ENCODE results near the gene FKBP1B. TPM values are rescaled to one million over a fixed set of nuclear protein-coding genes. Genes with fewer than 3 reads are reported as not detected.
"Not testable (repeated sequence)": the region's sequence is repeated elsewhere in the genome, so short reads cannot be mapped to it uniquely, and the experiment has no call there.

The FKBP1B gene
- total RNA-seq, 1 experiment from 2014 or later = 10.0 TPM

DNA sequence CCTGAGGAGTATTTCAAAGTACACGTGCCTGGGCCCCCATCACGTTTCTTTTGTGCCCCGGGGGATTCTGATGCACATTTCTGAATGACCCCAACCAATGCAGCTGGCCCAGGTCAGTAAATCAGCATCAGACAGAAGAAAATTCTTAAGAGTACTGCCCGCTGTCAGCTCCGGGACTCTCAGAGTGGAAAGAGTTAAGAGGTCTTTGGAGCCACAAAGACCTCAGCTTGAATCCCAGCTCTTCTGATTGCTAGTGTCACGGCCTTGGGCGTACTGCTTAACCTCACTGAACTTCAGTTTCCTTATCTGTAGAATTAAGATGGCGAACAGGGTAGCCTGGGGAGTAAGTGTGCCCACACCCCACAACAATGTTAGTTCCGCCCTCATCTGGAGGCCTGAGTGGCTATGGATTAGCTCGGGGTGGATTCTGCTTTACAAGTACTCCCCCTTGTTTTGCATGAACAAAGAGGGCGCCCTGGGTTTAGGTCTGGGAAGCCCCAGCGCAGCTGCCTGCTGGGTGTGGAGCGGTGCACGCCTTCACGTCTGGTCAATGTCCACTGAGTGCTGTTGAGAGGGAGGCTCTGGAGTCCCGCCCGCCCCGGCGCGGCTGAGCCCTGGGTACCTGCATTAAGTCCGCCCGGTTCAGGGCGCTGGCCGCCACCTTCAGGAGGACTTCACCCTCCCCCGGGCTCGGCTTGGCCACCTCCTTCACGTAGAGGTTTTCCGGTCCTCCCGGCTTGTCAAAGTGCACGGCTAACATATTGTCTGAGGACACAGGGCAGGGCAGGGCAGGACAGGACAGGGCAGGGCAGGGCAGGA, 34.2 kb downstream of the FKBP1B start:
- DNase-seq (ENCODE audit: low read depth, low spot score) = peak; percentile 78
- in situ Hi-C loops (cut with HindIII; ENCODE audit: low pct_unique_long_range_greater_than_20kb, low sequenced_read_pairs) = no loop called here

- peak; percentile 90 for DNase-seq (ENCODE audit: low read depth, low spot score)
- in situ Hi-C loops (cut with HindIII; ENCODE audit: low pct_unique_long_range_greater_than_20kb, low sequenced_read_pairs) = no loop called here
Observed at GRCh38 chr2:24084386-24085199, 35.1 kb downstream of the FKBP1B start, which contains the start of gene TP53I3. TP53I3 (minus strand) TSS chr2:24084834; CDS start chr2:24084326, 508 bp downstream.

DNA sequence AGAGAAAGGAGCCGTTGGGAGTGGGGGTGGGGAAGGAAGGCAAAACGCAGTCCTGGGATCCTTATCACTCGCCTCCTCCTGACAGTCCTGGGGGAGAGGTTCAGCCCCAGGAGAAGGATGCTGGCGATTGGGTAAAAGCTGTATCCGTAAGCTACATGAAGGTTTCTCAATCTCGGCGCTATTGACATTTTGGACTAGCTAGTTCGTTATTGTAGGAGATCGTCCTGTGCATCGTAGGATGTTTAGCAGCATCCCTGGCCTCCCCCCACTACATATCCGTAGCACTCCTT, 35.6 kb downstream of the FKBP1B start:
- in situ Hi-C loops (cut with HindIII; ENCODE audit: low pct_unique_long_range_greater_than_20kb, low sequenced_read_pairs) = no loop called here
- no peak for DNase-seq (ENCODE audit: low read depth, low spot score)

DNA sequence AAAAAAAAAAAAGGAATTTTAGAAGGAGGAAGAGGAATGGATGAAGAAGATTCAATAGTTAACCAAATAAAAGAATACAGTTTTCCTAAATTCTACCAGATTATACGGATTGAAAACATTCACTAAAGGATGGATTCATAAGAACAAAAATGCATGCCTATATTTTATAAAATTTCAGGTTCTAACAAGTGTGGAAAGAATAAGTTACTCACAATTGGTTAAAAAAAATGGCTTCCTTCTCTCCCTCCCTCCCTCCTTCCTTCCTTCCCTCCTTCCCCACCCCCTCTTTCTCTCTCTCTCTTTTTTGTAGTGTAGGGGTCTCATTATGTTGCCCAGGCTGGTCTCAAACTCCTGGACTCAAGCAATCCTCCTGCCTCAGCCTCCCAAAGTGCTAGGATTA, 36.7 kb downstream of the FKBP1B start:
- in situ Hi-C loops (cut with HindIII; ENCODE audit: low pct_unique_long_range_greater_than_20kb, low sequenced_read_pairs) = no loop called here
- no peak for DNase-seq (ENCODE audit: low read depth, low spot score)

DNA sequence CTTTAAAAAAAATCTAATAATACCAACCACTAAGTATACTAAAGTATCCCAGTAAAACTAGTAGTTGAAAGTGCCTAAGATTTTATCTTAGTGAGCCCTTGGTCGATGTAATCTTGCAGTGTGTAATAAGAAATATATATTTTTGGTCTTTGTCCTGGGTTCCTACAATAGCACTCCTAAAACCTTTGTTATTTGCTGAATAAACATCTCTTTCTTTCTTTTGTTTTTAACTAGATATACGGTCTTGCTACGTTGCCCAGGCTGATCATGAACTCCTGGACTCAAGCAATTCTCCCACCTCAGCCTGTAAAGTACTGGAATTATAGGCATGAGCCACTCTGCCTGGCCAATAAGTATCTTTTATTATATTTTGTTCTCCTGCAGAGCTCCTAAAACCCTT, 37.5 kb downstream of the FKBP1B start:
- in situ Hi-C loops (cut with HindIII; ENCODE audit: low pct_unique_long_range_greater_than_20kb, low sequenced_read_pairs) = no loop called here
- DNase-seq (ENCODE audit: low read depth, low spot score) = no peak

- in situ Hi-C loops (cut with HindIII; ENCODE audit: low pct_unique_long_range_greater_than_20kb, low sequenced_read_pairs) = no loop called here
- DNase-seq (ENCODE audit: low read depth, low spot score) = no peak
Observed at GRCh38 chr2:24088821-24089359, 39.3 kb downstream of the FKBP1B start.

DNA sequence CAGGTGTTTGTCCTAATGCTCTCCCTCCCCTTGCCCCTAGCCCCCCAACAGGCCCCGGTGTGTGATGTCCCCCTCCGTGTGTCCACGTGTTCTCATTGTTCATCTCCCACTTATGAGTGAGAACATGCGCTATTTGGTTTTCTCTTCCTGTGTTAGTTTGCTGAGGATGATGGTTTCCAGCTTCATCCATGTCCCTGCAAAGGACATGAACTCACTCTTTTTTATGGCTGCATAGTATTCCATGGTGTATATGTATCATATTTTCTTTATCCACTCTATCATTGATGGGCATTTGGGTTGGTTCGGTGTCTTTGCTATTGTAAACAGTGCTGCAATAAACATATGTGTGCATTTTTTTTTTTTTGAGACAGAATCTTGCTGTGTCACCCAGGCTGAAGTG, 43.7 kb downstream of the FKBP1B start:
- in situ Hi-C loops (cut with HindIII; ENCODE audit: low pct_unique_long_range_greater_than_20kb, low sequenced_read_pairs); DNase-seq (ENCODE audit: low read depth, low spot score): not testable (repeated sequence)

DNA sequence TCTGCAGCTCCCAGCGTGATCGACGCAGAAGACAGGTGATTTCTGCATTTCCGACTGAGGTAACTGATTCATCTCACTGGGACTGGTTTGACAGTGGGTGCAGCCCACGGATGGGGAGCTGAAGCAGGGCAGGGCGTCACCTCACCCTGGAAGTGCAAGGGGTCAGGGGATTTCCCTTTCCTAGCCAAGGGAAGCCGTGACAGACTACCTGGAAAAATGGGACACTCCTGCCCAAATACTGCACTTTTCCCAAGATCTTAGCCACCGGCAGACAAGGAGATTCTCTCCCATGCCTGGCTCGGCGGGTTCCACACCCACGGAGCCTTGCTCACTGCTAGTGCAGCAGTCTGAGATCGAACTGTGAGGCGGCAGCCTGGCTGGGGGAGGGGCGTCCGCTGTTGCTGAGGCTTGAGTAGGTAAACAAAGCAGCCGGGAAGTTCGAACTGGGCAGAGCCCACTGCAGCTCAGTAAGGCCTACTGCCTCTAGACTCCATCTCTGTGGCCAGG, 45.7 kb downstream of the FKBP1B start:
- in situ Hi-C loops (cut with HindIII; ENCODE audit: low pct_unique_long_range_greater_than_20kb, low sequenced_read_pairs) = not testable (repeated sequence)

GRCh38 chr2:24100732-24101131, 51.2 kb downstream of the FKBP1B start:
- in situ Hi-C loops (cut with HindIII; ENCODE audit: low pct_unique_long_range_greater_than_20kb, low sequenced_read_pairs); DNase-seq (ENCODE audit: low read depth, low spot score): not testable (repeated sequence)

More for the DNA sequence above, 45.7 kb downstream of the FKBP1B start:
- not testable (repeated sequence) for DNase-seq (ENCODE audit: low read depth, low spot score)

DNA sequence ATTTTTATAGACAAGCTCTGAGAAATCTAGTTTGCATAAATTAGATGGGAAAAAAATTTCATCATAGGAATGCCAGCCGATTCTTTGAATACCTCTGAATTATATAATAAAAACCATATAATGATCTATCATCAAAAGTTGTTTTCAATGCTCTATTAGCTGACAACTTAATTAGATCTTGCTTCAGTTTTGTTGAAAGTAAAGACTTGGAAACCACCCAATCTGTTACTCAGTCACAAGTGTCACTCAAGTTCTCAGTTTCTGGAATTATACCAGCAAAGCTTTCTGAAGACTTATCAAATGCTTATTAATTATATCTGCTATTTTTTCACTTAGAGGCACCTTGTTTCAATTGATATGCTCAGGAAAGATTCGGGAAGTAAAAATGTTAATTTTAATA, 52.5 kb downstream of the FKBP1B start:
- DNase-seq (ENCODE audit: low read depth, low spot score) = no peak
- in situ Hi-C loops (cut with HindIII; ENCODE audit: low pct_unique_long_range_greater_than_20kb, low sequenced_read_pairs) = no loop called here

GRCh38 chr2:24102677-24103076, 53.1 kb downstream of the FKBP1B start:
- no peak for DNase-seq (ENCODE audit: low read depth, low spot score)
- in situ Hi-C loops (cut with HindIII; ENCODE audit: low pct_unique_long_range_greater_than_20kb, low sequenced_read_pairs) = no loop called here

DNA sequence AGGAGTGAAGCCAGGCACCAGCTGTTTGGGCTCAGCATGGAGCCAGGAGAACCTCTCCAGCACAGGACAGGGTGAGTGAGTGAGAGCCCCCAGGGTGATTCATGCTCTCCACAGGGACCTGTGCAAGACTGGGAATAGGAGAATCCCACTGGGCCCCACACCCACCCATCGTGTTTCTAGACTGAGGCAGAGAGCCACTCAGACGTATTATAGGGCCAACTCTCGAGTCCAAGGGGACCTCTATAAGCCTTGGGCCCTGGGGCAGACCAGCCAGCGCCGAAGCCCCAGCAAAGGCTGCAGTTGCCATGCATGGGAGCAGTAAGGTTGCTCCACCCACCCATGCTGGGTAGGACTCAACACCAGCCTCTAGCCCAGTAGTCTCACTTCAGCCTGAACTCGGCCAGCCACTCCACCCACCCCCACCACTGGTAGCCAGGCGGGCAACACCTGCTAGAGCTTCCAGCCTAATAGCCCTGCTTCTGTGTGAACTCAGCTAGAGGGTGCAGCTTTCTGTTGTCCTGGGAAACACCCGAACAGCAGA, 54.6 kb downstream of the FKBP1B start:
- in situ Hi-C loops (cut with HindIII; ENCODE audit: low pct_unique_long_range_greater_than_20kb, low sequenced_read_pairs) = no loop called here
- DNase-seq (ENCODE audit: low read depth, low spot score) = no peak

- no peak for DNase-seq (ENCODE audit: low read depth, low spot score)
- in situ Hi-C loops (cut with HindIII; ENCODE audit: low pct_unique_long_range_greater_than_20kb, low sequenced_read_pairs) = no loop called here
Observed at GRCh38 chr2:24104906-24105305, 55.4 kb downstream of the FKBP1B start.

- in situ Hi-C loops (cut with HindIII; ENCODE audit: low pct_unique_long_range_greater_than_20kb, low sequenced_read_pairs) = no loop called here
- DNase-seq (ENCODE audit: low read depth, low spot score) = no peak
Observed at GRCh38 chr2:24105816-24106215, 56.3 kb downstream of the FKBP1B start.

DNA sequence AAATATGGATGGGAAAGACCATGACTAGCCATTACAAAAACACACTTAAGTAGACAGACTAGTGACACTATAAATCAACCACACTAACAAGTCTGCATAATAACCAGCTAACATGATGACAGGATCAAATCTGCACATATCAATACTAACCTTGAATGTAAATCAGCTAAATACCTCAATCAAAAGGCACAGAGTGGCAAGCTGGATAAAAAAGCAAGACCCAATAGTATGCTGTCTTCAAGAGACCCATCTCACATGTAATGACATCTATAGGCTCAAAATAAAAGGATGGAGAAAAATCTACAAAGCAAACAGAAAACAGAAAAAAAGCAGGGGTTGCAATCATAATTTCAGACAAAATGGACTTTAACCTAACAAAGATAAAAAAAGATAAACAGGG, 57.2 kb downstream of the FKBP1B start:
- no peak for DNase-seq (ENCODE audit: low read depth, low spot score)

GRCh38 chr2:24107336-24107735, 57.8 kb downstream of the FKBP1B start:
- in situ Hi-C loops (cut with HindIII; ENCODE audit: low pct_unique_long_range_greater_than_20kb, low sequenced_read_pairs) = no loop called here
- DNase-seq (ENCODE audit: low read depth, low spot score) = no peak

More for the DNA sequence above, 57.2 kb downstream of the FKBP1B start:
- in situ Hi-C loops (cut with HindIII; ENCODE audit: low pct_unique_long_range_greater_than_20kb, low sequenced_read_pairs) = no loop called here

GRCh38 chr2:24109431-24109830, 59.9 kb downstream of the FKBP1B start:
- in situ Hi-C loops (cut with HindIII; ENCODE audit: low pct_unique_long_range_greater_than_20kb, low sequenced_read_pairs); DNase-seq (ENCODE audit: low read depth, low spot score): not testable (repeated sequence)

- in situ Hi-C loops (cut with HindIII; ENCODE audit: low pct_unique_long_range_greater_than_20kb, low sequenced_read_pairs) = no loop called here
- no peak for DNase-seq (ENCODE audit: low read depth, low spot score)
Observed at GRCh38 chr2:24110660-24111303, 61.2 kb downstream of the FKBP1B start.

All from SK-MEL-5 (cell line).